SK-MEL-5 (cell line): ENCODE measurements around the gene GRK6. TPM values are rescaled to one million over a fixed set of nuclear protein-coding genes. Genes with fewer than 3 reads are reported as not detected.
"Not testable (repeated sequence)": the region's sequence is repeated elsewhere in the genome, so short reads cannot be mapped to it uniquely, and the experiment has no call there.

Source experiments
- DNase-seq: peaks from one replicate; pipeline ENCODE4 v3.0.0-alpha.2; 2016; ENCODE audit warnings: low read depth, low spot score
- in situ Hi-C: cut with HindIII; loops from 2 replicates; pipeline ENCODE4 v1.10.0; 2016; ENCODE audit warnings: low sequenced_read_pairs, high pct_unique_total_duplicates, low pct_unique_long_range_greater_than_20kb
- total RNA-seq: library from RNA; depleted of rRNA; stranded (reverse); fragments of >200 nt; shearing (Covaris generic); gene quantifications from 2 replicates; pipeline ENCODE4 v1.2.3, GENCODE V29; 2014

Gene GRK6
- total RNA-seq, 1 experiment from 2014 or later, result 19.4 TPM

DNA sequence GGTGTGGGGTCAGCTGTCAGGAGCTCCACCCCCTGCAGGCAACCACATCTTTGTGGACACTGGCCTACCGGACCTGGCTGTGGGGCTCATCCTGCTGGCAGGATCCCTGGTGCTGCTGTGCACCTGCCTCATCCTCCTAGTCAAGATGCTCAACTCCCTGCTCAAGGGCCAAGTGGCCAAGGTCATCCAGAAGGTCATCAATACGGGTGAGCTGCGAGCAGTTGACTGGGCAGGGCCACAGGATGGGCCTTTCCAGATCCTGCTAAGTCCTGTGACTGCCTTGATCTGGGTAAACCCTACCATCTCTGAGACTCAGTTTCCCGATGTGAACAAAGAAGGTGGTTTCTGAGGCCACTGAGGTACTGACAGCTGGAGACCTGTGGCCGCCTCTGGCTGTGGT, 32.5 kb upstream of the GRK6 start:
- in situ Hi-C loops, result no loop called here
- DNase-seq, result no peak

DNA sequence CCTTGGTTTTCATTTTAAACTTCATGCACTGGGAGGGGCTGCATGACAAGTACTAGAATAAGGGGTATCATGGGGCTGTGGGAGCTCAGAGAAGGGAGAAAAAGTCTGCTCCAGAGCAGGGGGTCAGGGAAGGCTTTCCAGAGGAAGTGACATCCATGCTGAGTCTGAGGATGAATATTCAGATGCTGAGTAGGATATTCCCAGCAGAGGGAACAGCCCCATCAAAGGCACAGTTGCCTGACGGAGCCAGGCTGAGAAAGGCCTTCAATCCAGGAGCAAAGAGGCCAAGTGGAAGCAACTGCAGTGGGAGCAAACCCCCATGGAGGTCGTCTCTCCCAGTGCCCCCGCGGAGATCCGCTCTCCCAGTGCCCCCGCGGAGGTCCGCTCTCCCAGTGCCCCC, 30.4 kb upstream of the GRK6 start:
- in situ Hi-C loops, result no loop called here
- DNase-seq, result no peak

DNA sequence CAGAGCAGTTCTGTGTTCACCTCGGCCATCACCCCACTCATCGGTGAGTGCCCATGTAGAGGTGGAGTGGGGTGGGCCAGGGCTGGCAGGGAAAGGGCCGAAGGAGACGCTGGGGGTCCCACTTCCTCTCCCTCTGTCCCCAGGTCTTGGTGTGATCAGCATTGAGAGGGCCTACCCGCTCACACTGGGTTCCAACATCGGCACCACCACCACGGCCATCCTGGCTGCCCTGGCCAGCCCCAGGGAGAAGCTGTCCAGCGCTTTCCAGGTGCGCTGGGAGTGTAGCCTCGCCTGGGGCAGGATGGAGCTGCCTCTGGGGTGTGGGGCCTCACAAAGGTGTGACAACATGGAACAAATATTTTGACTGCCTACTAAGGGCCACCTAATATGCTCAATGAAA, 29.7 kb upstream of the GRK6 start:
- in situ Hi-C loops, result no loop called here
- DNase-seq, result no peak

DNA sequence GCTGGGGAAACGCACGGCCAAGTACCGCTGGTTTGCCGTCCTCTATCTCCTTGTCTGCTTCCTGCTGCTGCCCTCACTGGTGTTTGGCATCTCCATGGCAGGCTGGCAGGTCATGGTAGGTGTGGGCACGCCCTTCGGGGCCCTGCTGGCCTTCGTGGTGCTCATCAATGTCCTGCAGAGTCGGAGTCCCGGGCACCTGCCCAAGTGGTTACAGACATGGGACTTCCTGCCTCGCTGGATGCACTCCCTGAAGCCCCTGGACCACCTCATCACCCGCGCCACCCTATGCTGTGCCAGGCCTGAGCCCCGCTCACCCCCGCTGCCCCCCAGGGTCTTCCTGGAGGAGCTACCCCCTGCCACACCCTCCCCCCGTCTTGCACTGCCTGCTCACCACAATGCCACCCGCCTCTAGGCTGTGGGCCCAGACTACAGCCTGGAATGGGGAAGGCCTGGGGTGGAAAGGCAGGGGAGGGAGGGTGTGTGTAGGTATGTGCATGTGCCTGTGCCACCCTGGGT, 28.5 kb upstream of the GRK6 start:
- DNase-seq, result no peak
- in situ Hi-C loops, result no loop called here

DNA sequence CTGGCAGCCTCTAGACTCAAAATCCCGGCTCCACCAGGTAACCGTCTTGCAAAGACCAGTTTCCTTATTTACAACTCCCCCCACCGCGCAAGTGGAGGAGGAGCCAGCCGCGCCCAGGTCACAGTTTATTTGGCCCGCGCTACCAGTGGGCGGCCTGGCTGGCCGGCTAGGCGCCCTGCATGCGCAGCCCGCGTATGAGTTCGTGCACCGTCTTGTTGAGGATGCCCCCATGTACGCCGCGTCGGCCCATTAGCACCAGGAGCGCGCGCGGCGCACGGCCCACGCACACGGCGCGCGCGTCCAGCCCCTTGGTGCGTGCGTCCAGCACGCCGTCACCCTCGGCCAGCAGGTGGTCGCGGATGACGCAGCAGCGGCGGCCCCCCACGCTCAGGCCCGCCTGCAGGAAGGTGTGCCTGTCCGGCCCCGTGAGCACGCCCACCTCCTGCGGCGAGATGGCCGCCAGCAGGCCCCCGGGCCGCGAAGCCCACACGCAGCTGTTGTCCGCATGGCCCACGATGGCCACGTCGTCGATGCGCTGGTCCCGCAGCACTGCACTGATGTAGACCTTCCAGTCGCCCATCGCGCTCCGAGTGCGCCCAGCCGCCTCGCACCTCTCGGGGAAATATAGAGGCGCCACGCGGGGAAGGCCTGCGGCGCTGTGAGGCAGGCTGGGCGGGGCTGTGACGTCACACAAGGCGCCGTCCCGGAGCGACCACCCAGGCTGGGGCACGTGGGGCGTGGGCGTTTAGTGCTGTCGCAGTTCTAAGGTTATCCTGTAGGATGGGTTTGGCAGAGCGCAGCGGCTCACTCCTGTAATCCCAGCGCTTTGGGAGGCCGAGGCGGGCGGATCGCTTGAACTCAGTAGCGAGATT, 26.2 kb upstream of the GRK6 start, which contains the start of gene PFN3:
Gene PFN3, minus strand, starts transcription at position 665 of the 872 bp plus-strand sequence. Its CDS starts 85 bp downstream, at position 580.
- DNase-seq, result no peak
- in situ Hi-C loops, result no loop called here

DNA sequence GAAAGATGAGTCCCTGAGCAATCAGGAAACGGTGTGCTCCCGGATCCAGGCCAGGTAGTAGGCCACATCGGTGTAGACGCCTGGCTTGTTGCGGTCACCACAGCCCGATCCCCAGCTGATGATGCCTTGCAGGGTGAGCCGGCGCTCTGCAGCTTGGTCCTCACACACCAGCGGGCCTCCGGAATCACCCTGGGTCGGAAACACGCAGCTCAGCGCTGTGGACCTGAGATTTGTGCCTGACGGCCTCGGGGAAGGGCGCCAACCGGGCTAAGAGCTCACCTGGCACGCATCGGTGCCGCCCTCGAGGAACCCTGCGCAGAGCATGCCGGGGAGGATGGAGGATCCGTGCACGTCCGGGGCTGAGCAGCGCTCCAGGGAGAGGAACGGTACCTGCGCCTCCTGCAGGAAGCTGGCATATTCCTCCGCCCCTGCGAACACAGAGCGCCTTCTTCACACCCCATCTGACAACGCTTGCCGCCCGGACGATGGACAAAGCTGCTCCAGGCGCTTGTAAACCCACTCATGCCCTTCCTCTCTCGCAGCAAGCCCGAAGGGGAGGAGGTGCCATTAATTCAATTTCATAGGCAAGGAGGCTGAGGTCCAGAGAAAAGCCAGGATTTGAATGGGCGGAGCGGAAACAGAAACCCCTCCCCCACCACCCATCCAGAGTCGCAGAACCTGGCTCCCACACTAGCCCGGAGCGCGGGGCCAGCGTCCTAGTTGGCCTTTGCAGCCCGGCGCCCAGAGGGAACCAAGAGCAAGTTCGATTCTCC, 24.0 kb upstream of the GRK6 start:
- in situ Hi-C loops, result no loop called here
- peak; percentile 73 for DNase-seq

DNA sequence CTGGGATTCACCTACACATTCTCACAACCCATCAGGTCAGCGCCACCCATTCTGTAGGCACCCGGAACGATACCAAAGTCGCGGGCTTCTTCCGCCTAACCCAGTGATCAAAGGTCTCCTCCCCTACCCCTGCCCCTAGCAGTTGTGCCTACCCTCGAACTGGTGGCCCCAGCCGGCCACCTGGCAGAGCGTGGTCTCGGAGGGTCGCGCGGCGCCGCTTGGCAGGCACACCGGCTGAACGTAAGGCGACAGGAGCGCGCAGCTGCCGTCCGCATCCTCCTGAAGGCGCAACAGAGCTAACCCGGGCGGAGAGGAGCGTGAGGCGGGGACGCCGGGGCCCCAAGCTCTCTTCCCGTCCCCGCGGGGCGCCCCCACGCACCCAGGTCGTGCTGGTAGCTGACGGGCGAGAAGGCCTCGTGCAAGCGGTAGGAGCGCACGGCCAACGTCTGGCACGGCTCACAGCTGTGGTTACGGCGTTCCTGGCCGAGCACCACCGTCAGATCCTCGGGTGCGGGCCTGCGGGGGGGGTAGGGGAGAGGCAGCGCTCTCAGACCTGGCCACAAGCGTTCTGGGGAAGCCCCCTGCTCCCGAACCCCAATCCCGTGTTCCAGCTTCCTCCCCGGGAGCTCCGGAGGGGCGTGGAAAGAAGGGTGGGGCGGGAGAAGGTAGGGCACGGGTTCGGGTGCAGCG, 23.2 kb upstream of the GRK6 start:
- in situ Hi-C loops, result no loop called here
- DNase-seq, result no peak

DNA sequence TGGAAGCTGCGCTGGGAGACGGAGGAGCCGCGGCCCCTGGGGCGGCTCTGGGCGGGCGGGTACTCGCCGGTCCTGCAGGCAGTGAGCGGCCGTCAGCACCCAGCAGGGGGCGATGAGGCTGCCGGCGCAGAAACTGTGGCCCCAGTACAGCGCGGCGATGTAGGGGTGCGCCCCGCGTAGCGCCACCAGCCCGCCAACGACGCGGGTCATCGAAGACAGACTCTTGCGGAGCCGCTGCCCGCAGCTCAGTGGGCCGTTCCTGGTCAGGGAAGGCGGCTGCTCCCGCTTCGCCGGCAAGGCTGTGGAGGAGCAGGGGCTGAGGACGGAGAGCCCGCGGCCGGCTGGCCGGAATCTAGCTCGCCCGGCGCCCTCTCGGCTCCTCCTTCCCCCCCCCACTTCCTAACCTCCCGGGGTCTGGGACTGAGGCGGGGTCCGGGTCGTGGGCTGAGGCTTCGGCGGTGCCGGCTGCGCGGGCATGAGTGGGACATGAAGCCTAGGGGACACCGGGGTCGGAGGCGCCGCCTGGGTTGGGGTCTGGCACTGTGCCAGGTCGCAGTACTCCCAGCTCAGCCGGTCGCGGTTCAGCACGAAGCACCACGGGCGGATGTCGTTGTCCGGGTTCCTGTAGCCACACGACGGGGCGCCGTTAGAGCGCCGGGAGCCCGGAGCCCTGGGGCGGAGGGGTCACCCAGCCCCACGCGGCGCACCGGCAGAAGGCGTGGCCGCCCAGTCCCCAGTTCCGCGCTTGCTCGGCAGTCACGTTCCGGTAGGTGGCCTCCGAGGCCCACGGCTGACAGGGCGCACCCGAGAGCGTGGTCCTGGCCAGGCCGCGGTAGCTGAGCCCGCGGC, 22.5 kb upstream of the GRK6 start:
- peak; percentile 75 for DNase-seq
- in situ Hi-C loops, result no loop called here

DNA sequence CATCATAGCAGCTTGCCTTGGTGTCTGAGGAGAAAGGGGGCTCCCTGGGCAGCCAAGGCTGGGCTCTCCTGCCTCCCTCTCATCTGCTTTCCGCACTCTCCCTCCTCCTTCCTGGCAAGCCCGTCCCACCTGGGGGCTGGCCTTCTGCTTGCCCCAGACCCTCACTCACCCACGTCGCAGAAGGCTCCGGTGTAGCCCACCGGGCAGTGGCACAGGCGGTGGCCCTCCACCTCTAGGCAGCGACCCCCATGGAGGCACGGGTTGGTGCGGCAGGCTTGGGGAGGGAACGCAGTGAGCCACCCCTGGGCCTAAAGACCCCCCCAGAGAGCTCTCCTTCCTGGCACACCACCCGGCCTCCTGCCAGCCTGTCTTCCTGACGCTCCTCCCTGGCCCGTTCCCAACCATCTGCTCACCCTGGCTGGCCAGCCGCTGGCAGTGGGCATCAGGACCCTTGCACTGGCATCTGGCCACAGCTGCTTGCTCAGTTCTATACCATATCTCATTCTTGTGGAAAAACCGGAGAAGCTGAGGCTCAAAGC, 21.8 kb upstream of the GRK6 start:
- no peak for DNase-seq
- in situ Hi-C loops, result no loop called here

DNA sequence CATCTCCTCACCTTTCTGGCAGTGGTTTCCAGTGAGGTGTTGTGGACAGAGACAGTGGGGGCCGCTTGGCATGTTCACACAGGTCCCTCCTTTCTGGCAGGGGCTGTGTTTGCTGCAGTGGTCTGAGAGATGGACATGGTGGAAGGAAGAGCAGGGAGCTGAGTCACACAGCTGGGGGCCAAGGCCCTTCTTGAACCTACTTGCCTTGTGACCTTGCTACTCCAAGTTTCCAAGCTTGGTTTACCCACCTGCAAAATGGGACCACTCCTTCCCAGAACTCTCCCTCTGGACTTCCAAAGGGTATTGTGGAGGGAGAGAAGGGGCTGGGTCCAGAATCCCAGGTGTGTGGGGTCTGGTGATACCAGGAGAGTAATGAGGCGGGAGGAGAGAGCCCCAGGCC, 21.2 kb upstream of the GRK6 start:
- DNase-seq, result no peak
- in situ Hi-C loops, result no loop called here

DNA sequence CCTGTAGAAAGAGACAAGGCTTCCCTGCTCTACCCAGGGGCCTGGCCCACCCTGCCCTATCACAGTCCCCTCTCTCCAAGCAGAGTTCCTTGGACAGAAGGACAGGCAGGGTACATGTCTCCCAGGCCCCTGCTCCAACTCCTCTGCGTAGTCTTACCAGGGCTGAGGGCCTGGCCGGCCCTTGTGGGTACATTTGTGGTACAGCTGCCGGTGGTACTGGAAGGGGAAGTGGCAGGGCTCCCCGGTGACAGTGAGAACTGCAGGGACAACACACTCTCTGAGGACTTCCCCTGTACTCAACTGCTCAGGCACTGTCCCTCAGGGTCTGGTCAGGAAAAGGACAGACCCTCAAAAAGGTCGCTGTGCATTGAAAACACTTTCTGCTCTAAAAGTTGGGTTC, 20.7 kb upstream of the GRK6 start:
- in situ Hi-C loops, result no loop called here
- no peak for DNase-seq

DNA sequence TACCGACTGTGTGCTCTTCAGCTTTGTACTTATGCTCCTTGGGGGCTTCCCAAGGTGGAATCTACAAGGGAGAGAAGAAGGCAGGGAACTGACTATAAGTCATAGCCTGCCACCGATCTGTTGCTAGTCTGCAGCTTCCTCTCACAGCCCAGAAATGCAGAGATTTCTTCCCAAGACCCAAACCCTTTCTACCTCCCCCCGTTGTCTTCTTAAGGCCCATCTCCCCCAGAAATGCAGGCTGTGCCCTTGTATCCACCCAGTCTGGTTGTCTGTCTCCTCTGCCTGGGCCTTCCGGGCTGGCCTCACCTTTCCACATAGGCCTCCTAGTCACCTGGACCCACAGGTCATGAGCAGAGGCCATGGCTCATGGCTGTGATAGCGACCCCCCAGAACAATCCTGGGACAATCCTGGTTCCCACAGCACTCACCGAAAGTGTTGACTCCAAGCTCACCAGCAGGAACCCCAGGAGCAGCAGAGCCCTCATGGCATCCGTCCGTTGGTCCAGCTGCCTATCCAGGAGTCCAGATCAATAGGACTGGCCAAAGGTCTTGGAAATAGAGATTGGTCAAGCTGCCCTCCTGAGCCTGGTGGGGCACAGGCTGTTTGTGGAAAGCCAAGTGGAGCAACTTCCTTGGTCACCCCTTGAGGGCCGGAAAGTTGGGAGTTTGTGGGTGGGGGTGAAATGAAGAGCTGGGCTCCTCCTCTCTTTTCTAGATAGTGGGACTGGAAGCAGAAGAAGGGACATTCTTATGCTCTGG, 17.3 kb upstream of the GRK6 start, which contains the start of gene F12:
Gene F12, minus strand, starts transcription at position 522 of the 759 bp plus-strand sequence. Its CDS starts 37 bp downstream, at position 485.
- in situ Hi-C loops, result no loop called here
- no peak for DNase-seq

DNA sequence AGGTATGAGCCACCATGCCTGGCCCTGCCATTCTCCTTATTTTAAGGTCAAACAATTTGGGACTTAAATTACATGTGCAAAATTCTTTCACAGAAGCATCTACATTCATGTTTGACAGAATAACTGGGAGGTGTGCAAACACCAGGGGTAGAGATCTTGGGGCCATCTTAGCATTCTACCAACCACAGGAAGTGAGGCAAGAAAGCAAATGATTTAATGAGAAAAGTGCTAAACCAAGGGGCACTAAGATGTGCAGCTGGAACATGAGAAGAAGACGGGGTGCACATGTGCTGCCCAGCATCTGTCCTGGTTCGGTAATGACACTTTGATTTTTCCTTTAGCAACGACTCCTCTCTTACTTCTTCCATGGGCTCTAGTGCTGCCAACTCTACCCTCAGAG, 15.9 kb upstream of the GRK6 start:
- no peak for DNase-seq
- in situ Hi-C loops, result no loop called here

DNA sequence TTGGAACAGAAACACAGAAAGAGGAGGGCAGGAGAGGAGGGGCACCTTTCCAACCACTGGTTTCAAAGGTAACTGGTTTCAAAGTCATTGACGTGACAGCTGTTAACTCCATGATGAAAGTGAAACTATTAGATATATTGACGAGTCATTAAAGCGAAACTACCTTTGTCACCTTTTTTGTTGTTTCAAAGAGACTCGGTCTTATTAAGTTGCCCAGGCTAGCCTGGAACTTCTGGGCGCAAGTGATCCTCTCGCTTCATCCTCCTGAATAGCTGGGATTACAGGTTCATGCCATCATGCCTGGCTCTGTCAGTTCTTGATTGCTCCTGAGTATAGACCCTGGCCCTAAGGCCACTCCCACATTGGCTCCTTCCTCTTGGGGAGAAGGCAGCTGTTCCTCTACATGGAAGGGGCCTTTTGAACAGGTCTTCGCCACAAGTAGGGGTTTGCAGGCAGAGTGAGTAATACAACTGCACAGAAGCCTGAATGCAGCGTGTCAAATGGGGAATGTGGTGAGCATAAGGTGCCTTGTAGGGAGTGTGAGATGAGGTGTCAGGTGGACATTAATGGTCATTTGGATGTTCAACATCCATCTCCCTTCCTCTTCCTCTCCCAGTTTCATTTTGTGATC, 13.8 kb upstream of the GRK6 start:
- no peak for DNase-seq
- in situ Hi-C loops, result no loop called here

DNA sequence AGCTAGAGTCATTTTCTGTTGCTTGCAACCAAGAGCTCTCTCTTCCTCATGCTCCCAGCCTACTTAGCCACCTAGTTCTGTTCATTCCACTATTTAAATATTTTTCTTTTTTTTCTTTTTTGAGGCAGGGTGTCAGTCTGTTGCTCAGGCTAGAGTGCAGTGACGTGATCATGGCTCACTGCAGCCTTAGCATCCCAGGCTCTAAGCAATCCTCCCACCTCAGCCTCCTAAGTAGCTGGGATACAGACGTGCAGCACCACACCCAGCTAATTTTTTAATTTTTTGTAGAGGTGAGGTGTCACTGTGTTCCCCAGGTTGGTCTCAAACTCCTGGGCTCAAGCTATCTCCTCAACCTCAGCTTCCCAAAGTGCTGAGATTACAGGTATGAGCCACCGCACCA, 12.0 kb upstream of the GRK6 start:
- in situ Hi-C loops, result no loop called here
- DNase-seq, result no peak

DNA sequence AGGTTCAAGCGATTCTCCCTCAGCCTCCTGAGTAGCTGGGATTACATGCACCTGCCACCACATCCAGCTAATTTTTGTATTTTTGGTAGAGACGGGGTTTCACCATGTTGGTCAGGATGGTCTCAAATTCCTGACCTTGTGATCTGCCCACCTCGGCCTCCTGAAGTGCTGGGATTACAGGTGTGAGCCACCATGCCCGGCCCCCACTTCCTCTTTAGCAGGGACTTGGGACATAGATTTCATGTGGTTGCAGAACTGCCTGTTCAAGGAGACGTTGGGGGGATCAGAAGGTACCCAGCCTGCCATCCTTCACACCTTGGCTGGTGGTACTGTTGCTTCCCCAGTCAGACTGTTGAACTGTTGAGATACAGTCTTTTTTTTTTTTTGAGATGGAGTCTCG, 9.4 kb upstream of the GRK6 start:
- in situ Hi-C loops, DNase-seq: not testable (repeated sequence)
